ENCODE data around the gene BNC2. TPM values are rescaled to one million over a fixed set of nuclear protein-coding genes. Genes with fewer than 3 reads are reported as not detected.
A peak's percentile ranks its signal among the peaks of the same experiment; 100 is the strongest.

The BNC2 gene
- total RNA-seq, 1 experiment from 2014 or later = 43.6 TPM

DNA sequence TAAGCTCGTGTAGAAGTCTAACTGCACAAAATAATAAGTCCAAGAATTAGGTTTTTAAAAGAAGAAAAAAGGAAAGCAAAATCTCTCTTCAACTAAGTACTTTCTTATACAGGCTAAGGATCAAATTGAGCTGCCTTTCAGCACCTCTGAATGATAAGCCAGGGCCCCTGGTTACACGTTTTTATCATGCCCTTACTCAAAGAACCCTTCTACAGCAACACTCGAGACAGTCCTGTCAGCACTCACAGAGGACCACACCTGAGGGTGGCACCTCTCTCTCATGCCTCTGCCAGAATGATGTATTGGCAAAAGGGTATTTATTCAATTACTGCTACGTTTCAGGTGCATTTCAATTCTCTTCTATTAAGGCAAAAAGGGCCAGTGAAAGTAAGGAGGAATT, 150.5 kb downstream of the BNC2 start:
- Histone ChIP-seq H3K4ac (ENCODE audit: low read depth, low read length) (no peak overlapping the region), H3K18ac (ENCODE audit: insufficient read length, low read depth, low read length) (no peak overlapping the region), H3K56ac (ENCODE audit: insufficient read length, low read depth, low read length) (no peak overlapping the region), H2BK15ac (ENCODE audit: low read depth, low read length) (no peak overlapping the region), H3K4me2 (ENCODE audit: insufficient read depth, insufficient read length, low read length) (no peak overlapping the region), H2AFZ (ENCODE audit: low read length) (no peak overlapping the region), H2AK5ac (ENCODE audit: insufficient read length, low read length) (no peak overlapping the region), H4K91ac (ENCODE audit: insufficient read length, low read depth, low read length) (no peak overlapping the region), H2BK12ac (ENCODE audit: insufficient read length, low read depth, low read length) (no peak overlapping the region), H3K23ac (ENCODE audit: insufficient read length, low read depth, low read length) (no peak overlapping the region), H3K4me1 (ENCODE audit: insufficient read depth, low read length) (peaks cover 7% of the 10 kb centered on the region; the same call in 1 of the 2 replicates), H3K79me1 (ENCODE audit: insufficient read depth, low read depth, low read length, poor library complexity, severe bottlenecking) (no peaks in the 10 kb centered on the region), H3T11ph (ENCODE audit: low read length) (no peak overlapping the region), H3K9ac (ENCODE audit: extremely low read depth, insufficient read length, low read length) (no peak overlapping the region), H2BK20ac (ENCODE audit: low read depth, low read length, poor library complexity, severe bottlenecking) (no peak overlapping the region), H4K20me1 (ENCODE audit: control insufficient read depth, insufficient read depth, insufficient read length) (no peaks in the 10 kb centered on the region), H2BK120ac (ENCODE audit: low read depth, low read length, poor library complexity, severe bottlenecking) (no peak overlapping the region), H4K8ac (replicated peaks; ENCODE audit: insufficient read length, low read depth, low read length) (no peak overlapping the region), H3K9me3 (ENCODE audit: control insufficient read depth, low read depth, low read length) (no peaks in the 10 kb centered on the region), H3K14ac (ENCODE audit: insufficient read depth, low read length) (no peak overlapping the region), H3K79me2 (ENCODE audit: insufficient read depth, low read length) (no peaks in the 10 kb centered on the region), H2BK5ac (ENCODE audit: insufficient read length, low read length) (no peak overlapping the region), H3K27ac (ENCODE audit: insufficient read length, low read depth, low read length) (no peak overlapping the region), H3K23me2 (ENCODE audit: insufficient read length, low read depth, low read length, poor library complexity, severe bottlenecking) (no peaks in the 10 kb centered on the region), H3K27me3 (ENCODE audit: insufficient read depth, low read length) (no peaks in the 10 kb centered on the region), H4K5ac (ENCODE audit: insufficient read length, low read depth, low read length) (no peak overlapping the region)
- no CpG with 5 or more reads among the region's 4 CpGs for WGBS (ENCODE audit: extremely low coverage, insufficient read length, low lambda C conversion rate)
- TF ChIP-seq, protein P1, sequence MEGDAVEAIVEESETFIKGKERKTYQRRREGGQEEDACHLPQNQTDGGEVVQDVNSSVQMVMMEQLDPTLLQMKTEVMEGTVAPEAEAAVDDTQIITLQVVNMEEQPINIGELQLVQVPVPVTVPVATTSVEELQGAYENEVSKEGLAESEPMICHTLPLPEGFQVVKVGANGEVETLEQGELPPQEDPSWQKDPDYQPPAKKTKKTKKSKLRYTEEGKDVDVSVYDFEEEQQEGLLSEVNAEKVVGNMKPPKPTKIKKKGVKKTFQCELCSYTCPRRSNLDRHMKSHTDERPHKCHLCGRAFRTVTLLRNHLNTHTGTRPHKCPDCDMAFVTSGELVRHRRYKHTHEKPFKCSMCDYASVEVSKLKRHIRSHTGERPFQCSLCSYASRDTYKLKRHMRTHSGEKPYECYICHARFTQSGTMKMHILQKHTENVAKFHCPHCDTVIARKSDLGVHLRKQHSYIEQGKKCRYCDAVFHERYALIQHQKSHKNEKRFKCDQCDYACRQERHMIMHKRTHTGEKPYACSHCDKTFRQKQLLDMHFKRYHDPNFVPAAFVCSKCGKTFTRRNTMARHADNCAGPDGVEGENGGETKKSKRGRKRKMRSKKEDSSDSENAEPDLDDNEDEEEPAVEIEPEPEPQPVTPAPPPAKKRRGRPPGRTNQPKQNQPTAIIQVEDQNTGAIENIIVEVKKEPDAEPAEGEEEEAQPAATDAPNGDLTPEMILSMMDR (conservative IDR thresholded peaks at IDR 0.05) = no peak
- no peak overlapping the region for H3K4me3 Mint-ChIP-seq
- H3K27ac Mint-ChIP-seq = peak overlapping the region; percentile 8 to 58 (median 26); a peak in 4 of 7 replicates
- peaks cover 57 to 65% of the 10 kb centered on the region in 2 experiments for H3K4me1 Mint-ChIP-seq
- no peaks in the 10 kb centered on the region for H3K27me3 Mint-ChIP-seq (ENCODE audit: low read depth)
- DNase-seq = no peak
- H3K36me3 Mint-ChIP-seq (ENCODE audit: insufficient read depth in 1 of 3, low read depth in 3 of 3) = 0 out of 7 replicates have a peak, but pooled peaks cover 0 to 5% (median 0%) of the 10 kb centered on the region in 3 experiments
- H3K9me3 Mint-ChIP-seq = no peaks in the 10 kb centered on the region

Measured in H9 (cell line).